OCI-LY3 (cell line): ENCODE measurements around the gene YPEL3.
A peak's percentile ranks its signal among the peaks of the same experiment; 100 is the strongest.

Source experiments
- H2AFZ ChIP-seq: fragments of 200-600, 300-600 bp; shearing (Covaris generic); 2 replicates; pipeline ENCODE4 v1.6.0; 2014; ENCODE audit warnings: antibody characterized with exemption, low read depth, low read length
- H3K27ac ChIP-seq: fragments of 200-600, 300-600 bp; sonication (generic); 2 replicates; pipeline ENCODE4 v1.5.1; 2014; ENCODE audit warnings: mild to moderate bottlenecking, low read length, moderate library complexity, mixed read lengths
- H3K27me3 ChIP-seq: fragments of 200-600, 300-600 bp; sonication (generic); 2 replicates; pipeline ENCODE4 v1.6.1; 2014; ENCODE audit warnings: low read depth, low read length, mixed read lengths
- H3K36me3 ChIP-seq: fragments of 200-600, 300-600 bp; sonication (generic); replicated peaks from 2 replicates; pipeline ENCODE3; 2014; ENCODE audit warnings: low read depth, low read length, mixed read lengths
- H3K4me1 ChIP-seq: fragments of 300-600, 200-600 bp; sonication (generic); 2 replicates; pipeline ENCODE4 v1.6.1; 2014; ENCODE audit warnings: low read length, mixed read lengths
- H3K4me2 ChIP-seq: fragments of 200-600, 300-600 bp; sonication (generic); 2 replicates; pipeline ENCODE4 v1.6.1; 2014; ENCODE audit warnings: low read length, mixed read lengths
- H3K4me3 ChIP-seq: fragments of 300-600, 200-600 bp; sonication (generic); 2 replicates; pipeline ENCODE4 v1.5.1; 2014; ENCODE audit warnings: antibody characterized with exemption, mild to moderate bottlenecking, low read length, moderate library complexity
- H3K79me2 ChIP-seq: fragments of 300-600, 200-600 bp; shearing (Covaris generic); 2 replicates; pipeline ENCODE4 v1.6.1; 2014; ENCODE audit warnings: mild to moderate bottlenecking, low read length, mixed read lengths
- H3K9ac ChIP-seq: fragments of 300-600, 200-600 bp; shearing (Covaris generic); 2 replicates; pipeline ENCODE4 v1.6.0; 2014; ENCODE audit warnings: mild to moderate bottlenecking, low read length, moderate library complexity
- H3K9me3 ChIP-seq: fragments of 200-600, 300-600 bp; shearing (Covaris generic); 2 replicates; pipeline ENCODE4 v1.6.1; 2014; ENCODE audit warnings: low read length, mixed read lengths; ENCODE audit not compliant: insufficient read depth
- H4K20me1 ChIP-seq: fragments of 200-600, 300-600 bp; sonication (generic); 2 replicates; pipeline ENCODE4 v1.6.1; 2016; ENCODE audit warnings: low read length, mixed read lengths; ENCODE audit not compliant: insufficient read depth
- CTCF ChIP-seq: fragments of 200-600, 300-600 bp; sonication (generic); IDR thresholded peaks from 2 replicates; pipeline ENCODE4 v1.5.1; 2014; ENCODE audit warnings: antibody characterized with exemption, low read length, low read depth
- EZH2phosphoT487 ChIP-seq: fragments of 200-600 bp; shearing (Covaris generic); IDR thresholded peaks from 2 replicates; pipeline ENCODE4 v1.6.1; 2018; ENCODE audit warnings: antibody characterized with exemption, mixed run types, low read depth

Gene YPEL3

GRCh38 chr16:30113711-30114333, 17.8 kb upstream of the YPEL3 start:
- no peaks in the 10 kb centered on the region for H3K36me3 ChIP-seq
- no peak overlapping the region for H3K9ac ChIP-seq
- no peaks in the 10 kb centered on the region for H3K27me3 ChIP-seq
- H3K79me2 ChIP-seq: no peaks in the 10 kb centered on the region
- no peaks in the 10 kb centered on the region for H4K20me1 ChIP-seq
- H2AFZ ChIP-seq: no peak overlapping the region
- no peak for TF ChIP-seq EZH2phosphoT487
- TF ChIP-seq CTCF: no peak
- H3K27ac ChIP-seq: no peak overlapping the region
- H3K4me2 ChIP-seq: no peak overlapping the region
- H3K9me3 ChIP-seq: no peaks in the 10 kb centered on the region
- no peaks in the 10 kb centered on the region for H3K4me1 ChIP-seq
- H3K4me3 ChIP-seq: no peak overlapping the region

DNA sequence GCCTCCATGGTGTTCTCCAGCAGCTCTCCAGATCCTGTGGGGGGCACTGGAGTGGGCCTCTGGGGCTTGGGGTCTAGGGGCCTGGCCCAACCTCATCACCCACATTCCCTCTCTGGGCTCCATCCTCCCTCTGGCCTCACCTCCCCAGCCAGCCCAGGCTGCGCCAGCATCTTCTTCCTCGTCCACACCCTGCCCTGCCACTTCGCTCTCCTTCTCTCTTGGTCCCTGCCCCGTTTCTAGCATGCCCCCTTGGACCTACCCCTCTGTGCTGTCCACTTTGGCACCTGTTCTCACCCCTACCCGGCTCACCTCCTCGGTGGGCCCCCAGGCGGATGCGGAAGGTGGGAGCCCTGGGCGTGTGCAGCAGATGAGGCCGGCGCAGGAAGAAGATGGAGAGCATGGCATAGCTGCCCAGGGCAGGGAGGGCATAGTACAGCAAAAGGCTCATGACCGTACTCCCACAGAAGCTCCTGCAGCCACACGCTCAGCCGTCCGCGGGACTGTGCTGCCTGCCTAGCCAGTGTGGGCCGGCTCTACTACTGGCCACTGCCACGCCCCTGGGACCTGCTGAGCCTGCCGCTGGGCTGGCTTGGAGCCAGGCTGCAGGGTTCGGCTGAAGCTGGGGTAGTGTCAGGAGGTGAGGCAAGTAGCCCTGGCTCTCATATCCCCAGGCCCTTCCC, 17.2 kb upstream of the YPEL3 start, which contains the start of gene GDPD3:
Gene GDPD3 (minus strand): TSS at position 507 of the 680 bp plus-strand sequence. CDS start 59 bp downstream, at position 448.
- no peaks in the 10 kb centered on the region for H3K4me1 ChIP-seq
- H2AFZ ChIP-seq: no peak within 1 kb of the TSS
- H3K27ac ChIP-seq: no peak within 1 kb of the TSS
- no peak within 1 kb of the TSS for H3K9ac ChIP-seq
- no peaks in the 10 kb centered on the region for H4K20me1 ChIP-seq
- H3K9me3 ChIP-seq: no peaks in the 10 kb centered on the region
- peak within 1 kb of the TSS; percentile 19 for H3K4me2 ChIP-seq
- H3K36me3 ChIP-seq: no peaks in the 10 kb centered on the region
- no peaks in the 10 kb centered on the region for H3K27me3 ChIP-seq
- H3K79me2 ChIP-seq: no peaks in the 10 kb centered on the region
- no peak for TF ChIP-seq CTCF
- no peak for TF ChIP-seq EZH2phosphoT487
- peak within 1 kb of the TSS; percentile 28; the same call in 1 of the 2 replicates for H3K4me3 ChIP-seq

GRCh38 chr16:30112197-30113030, 16.4 kb upstream of the YPEL3 start:
- H3K79me2 ChIP-seq: no peaks in the 10 kb centered on the region
- TF ChIP-seq EZH2phosphoT487: no peak
- TF ChIP-seq CTCF: peak; percentile 77
- peak overlapping the region; percentile 19 for H3K4me2 ChIP-seq
- H3K36me3 ChIP-seq: no peaks in the 10 kb centered on the region
- no peaks in the 10 kb centered on the region for H3K4me1 ChIP-seq
- H3K9ac ChIP-seq: no peak overlapping the region
- no peaks in the 10 kb centered on the region for H3K27me3 ChIP-seq
- no peaks in the 10 kb centered on the region for H4K20me1 ChIP-seq
- no peaks in the 10 kb centered on the region for H3K9me3 ChIP-seq
- H3K4me3 ChIP-seq: peak overlapping the region; percentile 28; the same call in 1 of the 2 replicates
- no peak overlapping the region for H3K27ac ChIP-seq
- no peak overlapping the region for H2AFZ ChIP-seq

DNA sequence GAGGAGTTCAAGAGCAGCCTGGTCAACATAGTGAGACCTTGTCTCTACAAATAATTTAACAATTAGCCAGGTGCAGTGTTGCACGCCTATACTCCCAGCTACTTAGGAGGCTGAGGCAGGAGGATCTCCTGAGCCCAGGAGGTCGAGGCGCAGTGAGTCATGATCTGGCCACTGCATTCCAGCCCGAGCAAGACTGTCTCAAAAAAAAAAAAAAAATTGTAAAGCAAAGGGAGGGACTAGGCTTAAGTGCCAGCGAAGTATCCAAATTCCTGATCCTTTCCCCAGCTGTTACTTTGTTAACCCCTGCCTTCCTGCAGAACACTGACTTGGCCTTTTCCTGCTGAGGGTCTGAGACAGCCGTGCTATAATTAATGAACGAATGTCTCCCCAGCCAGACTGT, 14.6 kb upstream of the YPEL3 start:
- no peak overlapping the region for H3K4me3 ChIP-seq
- H3K4me2 ChIP-seq: no peak overlapping the region
- H3K4me1 ChIP-seq: no peaks in the 10 kb centered on the region
- no peaks in the 10 kb centered on the region for H3K27me3 ChIP-seq
- H3K36me3 ChIP-seq: no peaks in the 10 kb centered on the region
- H3K79me2 ChIP-seq: no peaks in the 10 kb centered on the region
- no peaks in the 10 kb centered on the region for H3K9me3 ChIP-seq
- H4K20me1 ChIP-seq: no peaks in the 10 kb centered on the region
- no peak overlapping the region for H3K27ac ChIP-seq
- no peak overlapping the region for H3K9ac ChIP-seq
- H2AFZ ChIP-seq: no peak overlapping the region
- TF ChIP-seq CTCF: no peak
- TF ChIP-seq EZH2phosphoT487: no peak
